GM18517 (cell line): Measurements from ENCODE around the gene NR2C2.
A peak's percentile ranks its signal among the peaks of the same experiment; 100 is the strongest.

ENCODE experiments used
- ATAC-seq: cut with Tn5 transposase; IDR thresholded peaks from one replicate; pipeline ENCODE4 v1.9.1; 2021; ENCODE audit warnings: mild to moderate bottlenecking, moderate library complexity; ENCODE audit not compliant: unreplicated experiment

Gene NR2C2

GRCh38 chr3:15015456-15015855, 68.1 kb downstream of the NR2C2 start:
- no peak for ATAC-seq

DNA sequence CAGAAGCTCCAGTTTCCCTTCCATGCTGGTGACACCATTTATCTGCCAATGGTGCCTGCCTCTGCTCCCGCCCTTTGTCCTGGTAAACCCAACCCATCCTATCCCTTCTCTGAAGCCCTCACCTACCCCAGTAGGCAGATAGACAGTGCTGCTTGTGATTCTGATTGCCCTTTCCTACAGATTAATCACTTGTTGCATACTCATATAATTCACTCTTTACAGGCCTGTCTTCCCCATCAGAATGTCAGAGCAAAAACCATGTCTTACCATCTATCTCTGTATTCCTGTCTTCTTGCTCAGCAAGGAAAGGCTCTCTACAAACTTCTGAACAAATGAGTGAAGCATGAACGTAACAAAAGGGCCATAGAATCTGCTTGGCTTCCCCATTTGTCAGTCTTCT, 69.8 kb downstream of the NR2C2 start:
- no peak for ATAC-seq

DNA sequence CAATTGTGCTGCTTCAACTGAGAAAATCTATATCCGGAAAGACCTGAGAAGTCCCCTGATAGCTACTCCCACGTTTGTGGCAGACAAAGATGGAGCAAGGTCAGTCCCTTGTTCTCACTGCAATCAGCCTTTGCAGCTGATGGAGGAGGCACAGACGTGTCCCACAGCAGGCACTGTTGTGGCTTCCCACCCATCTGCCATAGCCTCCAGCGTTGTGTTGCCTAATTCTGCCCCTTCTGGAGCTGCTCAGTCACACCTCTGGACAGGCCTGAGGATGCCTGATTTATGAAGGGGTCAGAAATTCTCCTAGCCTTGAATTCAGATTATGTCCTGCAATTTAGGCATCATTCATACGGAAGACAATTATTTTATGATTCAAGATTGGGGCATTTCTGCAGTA, 75.9 kb downstream of the NR2C2 start:
- no peak for ATAC-seq

DNA sequence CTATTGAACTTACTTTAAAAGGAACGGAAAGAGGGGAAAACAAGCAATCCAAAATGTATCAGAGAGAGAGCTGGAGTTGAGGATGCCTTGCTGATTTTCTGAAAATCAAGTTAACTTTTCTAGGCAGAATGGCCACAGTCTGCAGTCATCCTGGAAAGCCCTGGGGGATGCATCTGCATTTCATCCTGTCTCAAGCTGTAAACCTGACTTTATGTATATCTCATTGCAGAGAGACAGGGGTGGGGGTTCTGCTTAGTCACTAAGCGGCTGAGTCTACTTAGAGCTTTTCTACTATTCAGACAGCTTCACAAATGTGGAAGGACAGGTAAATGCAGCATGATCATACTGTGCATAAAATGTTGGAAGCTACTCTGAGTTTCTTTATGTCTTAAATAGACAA, 76.3 kb downstream of the NR2C2 start:
- ATAC-seq: no peak

- no peak for ATAC-seq
Observed at GRCh38 chr3:15029625-15030024, 82.2 kb downstream of the NR2C2 start.

- ATAC-seq: no peak
Observed at GRCh38 chr3:15032650-15033049, 85.3 kb downstream of the NR2C2 start.

DNA sequence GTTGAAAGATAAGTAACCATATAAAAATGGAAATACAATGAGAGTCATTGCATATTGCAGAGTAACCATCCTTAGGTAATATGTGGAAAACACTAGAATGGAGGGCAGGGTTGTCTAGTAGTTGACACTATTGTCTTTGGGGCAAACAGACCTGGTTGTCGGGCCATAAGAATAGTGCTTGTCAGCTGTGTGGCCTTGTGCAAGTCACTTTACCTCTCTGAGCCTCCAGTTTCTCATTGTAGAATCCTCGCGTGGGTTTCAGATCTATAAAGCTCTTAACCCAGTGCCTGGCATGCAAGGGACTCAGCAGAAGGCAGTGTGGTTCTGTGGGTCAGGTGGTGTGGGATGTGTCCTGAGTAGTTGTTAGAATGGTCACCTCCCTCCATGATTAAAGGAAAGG, 85.7 kb downstream of the NR2C2 start:
- no peak for ATAC-seq

DNA sequence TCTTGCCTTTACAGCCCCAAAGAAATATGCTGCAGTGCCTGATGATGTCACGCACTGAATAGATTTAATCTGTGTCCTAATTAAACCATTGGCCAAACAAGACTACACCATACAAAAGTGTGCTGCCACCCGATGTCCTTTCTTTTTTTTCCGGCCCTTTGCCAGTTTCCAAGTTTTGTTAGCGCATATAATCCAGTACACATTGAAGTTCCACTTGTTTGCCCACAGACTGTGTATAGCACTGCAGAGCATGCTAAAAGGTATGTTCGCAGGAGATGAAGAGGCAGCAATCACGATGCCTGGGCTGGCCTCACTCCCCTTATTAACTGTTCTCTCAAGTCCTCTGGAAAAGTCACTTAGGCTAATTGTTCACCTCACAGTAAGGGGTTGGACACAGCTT, 90.9 kb downstream of the NR2C2 start:
- no peak for ATAC-seq

DNA sequence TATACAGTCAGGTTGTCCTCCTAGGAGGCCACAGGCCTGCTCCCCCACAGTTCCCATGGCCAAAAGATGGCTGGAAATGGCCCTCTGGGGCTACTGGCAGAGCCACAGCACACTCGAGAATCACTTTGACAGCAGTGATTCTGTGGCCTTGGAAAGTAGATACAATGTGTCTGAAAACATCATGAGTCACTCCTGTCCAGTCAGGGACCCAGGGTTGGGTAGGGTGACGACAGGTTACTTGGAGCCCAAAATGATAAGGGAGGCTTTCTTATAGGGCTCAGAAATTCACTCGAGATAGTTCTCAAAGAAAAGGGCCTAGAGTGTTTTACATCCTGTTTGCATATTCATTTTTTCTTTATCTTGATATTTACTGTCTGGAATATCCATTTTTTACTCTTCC, 93.5 kb downstream of the NR2C2 start:
- ATAC-seq: no peak

DNA sequence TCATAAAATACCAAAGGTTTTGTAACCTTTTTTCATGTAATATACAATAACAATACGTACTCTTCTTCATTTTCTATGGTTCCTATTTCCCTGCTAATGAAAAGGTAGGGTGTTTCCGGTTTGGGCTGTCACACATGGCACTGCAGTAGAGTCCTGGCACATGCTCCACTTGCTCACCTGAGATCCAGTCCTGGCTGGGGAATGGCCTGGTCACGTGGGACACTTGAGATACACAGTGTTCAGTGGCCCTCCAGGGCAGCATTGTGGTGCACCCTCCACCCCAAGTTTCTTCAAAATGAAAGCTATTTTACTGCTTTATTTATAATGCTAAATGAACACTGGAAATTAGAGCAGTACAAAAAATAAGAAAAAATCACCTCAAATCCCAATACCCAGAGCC, 94.6 kb downstream of the NR2C2 start:
- no peak for ATAC-seq

DNA sequence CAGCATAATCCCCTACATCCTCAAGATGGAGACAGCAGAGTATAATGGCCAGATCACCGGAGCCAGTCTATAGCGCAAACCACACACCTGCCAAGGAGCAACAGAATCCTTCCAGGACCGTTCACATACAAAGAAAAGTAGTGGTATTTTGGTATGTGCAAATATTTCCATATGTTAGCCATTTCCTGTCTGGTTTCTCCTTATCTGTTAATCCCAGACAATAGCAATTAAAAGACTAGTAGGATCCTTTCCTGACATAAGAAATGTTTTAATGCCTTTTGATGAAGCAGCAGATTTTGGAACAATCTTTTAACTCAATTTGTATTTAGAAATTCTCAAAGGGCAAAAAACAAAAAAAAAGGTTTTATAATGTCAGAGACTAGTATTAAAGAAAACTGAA, 95.6 kb downstream of the NR2C2 start:
- ATAC-seq: no peak

GRCh38 chr3:15043408-15044171, 96.2 kb downstream of the NR2C2 start:
- no peak for ATAC-seq

DNA sequence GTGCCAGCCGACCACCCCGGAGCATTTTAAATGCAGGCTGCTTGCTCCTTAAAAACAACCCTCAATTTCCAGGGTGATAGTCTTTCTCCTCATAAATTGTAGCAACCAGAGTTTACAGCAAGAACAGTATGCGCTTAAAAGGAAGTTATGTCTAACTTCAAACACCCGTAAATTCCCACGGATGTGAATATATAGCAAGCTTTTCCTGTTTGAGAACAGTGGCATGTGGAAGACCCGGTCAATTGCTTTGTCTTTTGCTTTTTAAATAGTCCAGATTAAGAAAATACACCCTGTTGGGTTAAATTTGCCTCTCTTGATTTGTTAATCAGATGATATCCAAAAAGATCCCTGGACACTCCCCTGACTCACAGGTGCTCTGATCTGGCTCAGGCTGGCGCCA, 96.9 kb downstream of the NR2C2 start:
- ATAC-seq: no peak

GRCh38 chr3:15045667-15046066, 98.3 kb downstream of the NR2C2 start:
- ATAC-seq: no peak

- ATAC-seq: no peak
Observed at GRCh38 chr3:15049584-15049983, 102.2 kb downstream of the NR2C2 start.

- peak; percentile 77 for ATAC-seq
Observed at GRCh38 chr3:15050405-15051092, 103.2 kb downstream of the NR2C2 start.

DNA sequence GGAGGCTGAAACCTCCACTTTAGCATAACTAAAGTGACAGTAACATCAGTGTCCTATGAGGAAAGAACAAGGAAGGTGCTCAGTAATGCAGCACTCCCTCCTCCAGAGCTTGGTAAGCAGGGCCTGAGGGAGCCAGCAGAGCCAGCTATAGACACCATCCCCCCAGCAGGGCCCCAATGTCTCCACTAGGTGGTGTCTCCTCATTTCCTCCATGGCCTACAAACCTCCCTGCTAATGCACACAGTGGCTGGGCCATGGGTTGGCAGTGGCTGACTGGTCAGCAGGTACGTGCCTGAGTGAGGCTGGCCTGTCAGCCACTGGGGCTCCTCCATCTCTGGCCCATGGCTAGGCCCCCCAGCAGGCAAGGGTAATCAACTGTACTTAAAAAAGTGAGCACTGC, 104.1 kb downstream of the NR2C2 start:
- peak; percentile 55 for ATAC-seq

GRCh38 chr3:15052335-15053242, 105.2 kb downstream of the NR2C2 start:
- no peak for ATAC-seq

DNA sequence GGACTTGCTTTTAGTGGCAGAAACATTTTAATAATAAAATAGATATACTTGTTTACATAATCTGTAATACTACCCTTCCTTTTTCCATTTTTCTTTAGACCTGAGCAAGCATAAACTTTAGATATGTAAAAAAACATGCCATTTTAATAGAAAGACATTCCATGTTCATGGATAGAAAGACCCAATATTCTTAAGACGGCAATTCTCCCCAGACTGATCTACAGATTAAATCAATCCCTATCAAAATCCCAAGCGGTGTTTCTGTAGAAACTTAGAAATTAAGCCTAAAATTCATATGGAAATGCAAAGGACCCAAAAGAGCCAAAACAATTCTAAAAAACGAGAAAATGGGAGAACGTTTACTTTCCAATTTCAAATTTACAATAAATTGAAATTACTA, 106.2 kb downstream of the NR2C2 start:
- no peak for ATAC-seq

GRCh38 chr3:15055019-15055557, 107.7 kb downstream of the NR2C2 start:
- peak; percentile 50 for ATAC-seq

DNA sequence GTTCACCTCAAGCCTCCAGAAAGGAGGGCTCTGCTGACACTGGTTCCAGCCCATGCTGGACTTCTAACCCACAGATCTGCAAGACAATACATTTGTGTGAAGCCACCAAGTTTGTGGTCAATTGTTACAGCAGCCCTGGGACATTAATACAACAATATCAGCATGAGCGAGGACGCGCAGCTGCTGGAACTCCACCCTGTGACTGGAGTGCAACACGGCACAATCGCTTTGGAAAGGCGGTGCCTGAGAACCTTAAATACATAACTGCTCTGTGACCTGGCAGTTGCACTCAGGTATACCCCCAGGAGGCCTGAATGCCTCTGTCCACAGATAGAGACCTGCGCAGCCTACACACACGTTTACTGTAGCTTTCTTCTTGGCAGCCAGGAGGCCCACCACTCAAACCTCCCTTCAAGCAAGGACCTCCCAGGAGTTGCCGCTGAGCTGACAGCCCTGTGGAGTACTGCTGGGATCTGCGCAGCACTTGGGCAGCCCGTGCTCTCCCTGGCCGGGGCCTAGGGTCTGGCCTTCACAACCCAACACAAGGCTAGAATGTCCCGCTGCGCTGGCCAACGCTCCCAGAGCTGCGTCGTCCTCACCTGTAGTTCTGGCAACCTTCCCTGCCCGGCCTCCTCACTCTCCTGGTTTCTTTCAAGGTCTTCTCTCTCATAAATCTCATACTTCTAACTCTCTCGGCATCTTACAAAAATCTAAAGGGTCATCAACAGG, 109.5 kb downstream of the NR2C2 start:
- no peak for ATAC-seq
